ENCODE data around the gene RNASE13.

- TF ChIP-seq, protein P1, sequence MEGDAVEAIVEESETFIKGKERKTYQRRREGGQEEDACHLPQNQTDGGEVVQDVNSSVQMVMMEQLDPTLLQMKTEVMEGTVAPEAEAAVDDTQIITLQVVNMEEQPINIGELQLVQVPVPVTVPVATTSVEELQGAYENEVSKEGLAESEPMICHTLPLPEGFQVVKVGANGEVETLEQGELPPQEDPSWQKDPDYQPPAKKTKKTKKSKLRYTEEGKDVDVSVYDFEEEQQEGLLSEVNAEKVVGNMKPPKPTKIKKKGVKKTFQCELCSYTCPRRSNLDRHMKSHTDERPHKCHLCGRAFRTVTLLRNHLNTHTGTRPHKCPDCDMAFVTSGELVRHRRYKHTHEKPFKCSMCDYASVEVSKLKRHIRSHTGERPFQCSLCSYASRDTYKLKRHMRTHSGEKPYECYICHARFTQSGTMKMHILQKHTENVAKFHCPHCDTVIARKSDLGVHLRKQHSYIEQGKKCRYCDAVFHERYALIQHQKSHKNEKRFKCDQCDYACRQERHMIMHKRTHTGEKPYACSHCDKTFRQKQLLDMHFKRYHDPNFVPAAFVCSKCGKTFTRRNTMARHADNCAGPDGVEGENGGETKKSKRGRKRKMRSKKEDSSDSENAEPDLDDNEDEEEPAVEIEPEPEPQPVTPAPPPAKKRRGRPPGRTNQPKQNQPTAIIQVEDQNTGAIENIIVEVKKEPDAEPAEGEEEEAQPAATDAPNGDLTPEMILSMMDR (IDR thresholded peaks at IDR 0.05): no peak
- TF ChIP-seq EP300 (IDR thresholded peaks at IDR 0.05; ENCODE audit: low read depth): no peak
- no peak for TF ChIP-seq POLR2AphosphoS5 (IDR thresholded peaks at IDR 0.05)
Measured at GRCh38 chr14:21078287-21078686, 43.7 kb upstream of the RNASE13 start.
